ENCODE results near the gene FAF1.

- TF ChIP-seq CTCF (IDR thresholded peaks at IDR 0.05; ENCODE audit: low read depth, low read length, poor library complexity, severe bottlenecking) (no peak), EZH2phosphoT487 (IDR thresholded peaks at IDR 0.05; ENCODE audit: borderline replicate concordance, low read length) (no peak)
Measured at GRCh38 chr1:50836117-50836516, 124.0 kb downstream of the FAF1 start.

Measured in DOHH2 (cell line).